GF-D8 (cell line): ENCODE measurements around the gene TINAGL1.

Source experiments
- DNase-seq: peaks from one replicate; lab custom pipeline; 2025; lab: John Stamatoyannopoulos, UW

The TINAGL1 gene

GRCh38 chr1:31576201-31576669 lies at the start of gene TINAGL1:
TSS of gene TINAGL1 (plus strand) at chr1:31576515. CDS start at chr1:31577149, 634 bp downstream.
- no peak for DNase-seq

- DNase-seq, result no peak
Measured at GRCh38 chr1:31529999-31530684, 46.2 kb upstream of the TINAGL1 start.

DNA sequence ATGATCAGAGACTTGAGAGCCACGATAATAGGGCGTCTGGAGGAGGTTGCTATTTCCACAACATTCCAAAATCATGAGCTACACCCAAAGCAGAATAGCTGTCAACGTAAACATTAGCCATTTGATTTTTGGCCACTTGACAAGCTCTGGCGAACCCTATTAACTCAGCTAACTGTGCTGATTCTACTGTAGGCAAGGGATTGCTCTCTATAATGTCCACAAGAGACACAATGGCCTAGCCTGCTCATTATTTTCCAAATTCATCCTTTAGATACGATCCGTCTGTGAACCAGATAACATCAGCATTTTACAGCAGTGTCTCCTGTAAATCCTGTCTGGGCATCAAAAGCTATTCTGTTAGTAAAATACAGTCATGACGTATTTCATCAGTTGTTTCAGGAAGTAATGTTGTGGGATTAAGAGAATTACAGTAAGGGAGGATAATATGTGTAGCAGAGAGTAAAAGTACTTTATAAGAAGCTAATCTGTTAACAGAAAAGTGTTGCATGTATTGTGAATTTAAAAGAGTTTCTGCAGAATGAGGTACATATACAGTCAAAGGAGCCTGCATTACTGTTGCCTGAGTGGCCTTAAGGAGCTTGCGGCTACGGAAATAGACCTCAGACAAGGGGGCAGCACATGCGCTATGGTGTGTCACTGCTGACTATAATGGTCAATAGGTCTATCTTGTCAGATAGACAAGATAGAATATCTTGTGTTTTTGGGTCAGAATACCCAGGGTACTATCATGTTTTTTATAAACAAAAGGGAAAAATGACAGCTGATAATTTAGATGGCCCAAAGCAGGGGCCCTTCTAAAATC lies 44.9 kb upstream of the TINAGL1 start:
- no peak for DNase-seq

DNA sequence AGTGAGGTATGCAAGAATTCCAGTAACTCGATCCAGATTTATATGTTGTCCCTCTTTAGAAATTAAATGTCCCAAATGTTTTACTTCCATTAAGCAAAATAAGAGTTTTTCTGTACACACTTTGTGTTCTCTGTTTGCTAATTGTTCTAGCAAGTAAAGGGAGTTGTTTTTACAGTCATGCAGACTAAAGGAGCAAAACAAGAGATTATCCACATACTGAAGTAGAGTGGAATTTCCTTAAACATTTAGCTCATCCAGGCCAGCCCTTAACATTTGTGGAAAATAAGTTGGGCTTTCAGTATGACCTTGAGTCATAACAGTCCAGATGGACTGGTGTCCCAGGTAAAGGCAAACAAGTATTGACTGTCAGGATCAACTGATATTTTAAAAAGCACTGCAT lies 44.1 kb upstream of the TINAGL1 start:
- no peak for DNase-seq

DNA sequence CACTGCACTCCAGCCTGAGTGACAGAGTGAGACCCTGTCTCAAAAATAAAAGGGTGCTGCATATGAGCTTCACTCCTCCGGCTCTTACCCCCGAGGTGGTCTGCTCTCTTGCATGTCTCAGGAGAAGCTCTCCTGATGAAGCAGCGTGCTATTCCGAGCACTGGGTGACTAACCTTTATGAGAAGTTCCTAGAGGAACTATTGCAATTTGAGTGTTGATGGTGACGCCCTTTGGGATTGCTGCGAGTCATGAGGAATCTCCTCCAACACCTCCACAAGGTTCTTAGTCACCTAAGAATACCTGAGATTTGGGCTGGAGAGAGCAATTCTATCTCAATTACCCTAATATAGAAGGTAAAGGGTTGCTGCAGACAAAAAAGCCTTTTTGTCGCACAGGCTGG lies 40.8 kb upstream of the TINAGL1 start:
- DNase-seq, result no peak

DNA sequence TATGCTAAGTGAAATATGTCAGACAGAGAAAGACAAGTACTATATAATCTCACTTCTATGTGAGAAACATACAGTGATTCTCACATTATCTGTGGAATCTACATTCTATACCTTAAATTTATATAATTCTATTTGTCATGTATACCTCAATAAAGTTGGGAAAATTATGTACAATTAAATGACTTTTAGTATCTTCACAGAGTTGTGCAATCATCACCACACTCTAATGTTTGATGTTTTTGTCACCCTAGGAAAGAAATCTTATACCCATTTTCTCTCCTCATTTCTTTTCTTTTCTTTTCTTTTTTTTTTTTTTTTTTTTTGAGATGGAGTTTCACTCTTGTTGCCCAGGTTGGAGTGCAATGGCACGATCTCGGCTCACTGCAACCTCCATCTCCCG lies 37.0 kb upstream of the TINAGL1 start:
- no peak for DNase-seq

DNA sequence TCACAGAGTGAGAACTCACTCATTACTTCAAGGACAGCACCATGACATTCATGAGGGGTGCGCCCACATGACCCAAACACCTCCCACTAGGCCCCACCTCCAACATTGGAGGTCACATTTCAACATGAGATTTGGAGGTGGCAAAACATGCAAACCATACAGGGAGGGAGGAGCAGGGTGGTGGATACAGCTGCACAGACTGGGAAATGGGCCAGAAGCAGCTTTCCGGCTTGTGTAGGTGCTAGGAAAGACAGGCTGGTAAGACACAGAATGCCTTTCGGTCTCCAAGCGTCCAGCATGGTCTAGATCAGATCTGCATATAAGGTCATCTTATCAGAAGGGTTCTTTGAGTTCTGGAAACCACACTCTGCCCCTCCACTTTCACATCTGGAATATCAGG lies 35.1 kb upstream of the TINAGL1 start:
- DNase-seq, result no peak

- no peak for DNase-seq
Measured at GRCh38 chr1:31545927-31546540, 30.3 kb upstream of the TINAGL1 start.

DNA sequence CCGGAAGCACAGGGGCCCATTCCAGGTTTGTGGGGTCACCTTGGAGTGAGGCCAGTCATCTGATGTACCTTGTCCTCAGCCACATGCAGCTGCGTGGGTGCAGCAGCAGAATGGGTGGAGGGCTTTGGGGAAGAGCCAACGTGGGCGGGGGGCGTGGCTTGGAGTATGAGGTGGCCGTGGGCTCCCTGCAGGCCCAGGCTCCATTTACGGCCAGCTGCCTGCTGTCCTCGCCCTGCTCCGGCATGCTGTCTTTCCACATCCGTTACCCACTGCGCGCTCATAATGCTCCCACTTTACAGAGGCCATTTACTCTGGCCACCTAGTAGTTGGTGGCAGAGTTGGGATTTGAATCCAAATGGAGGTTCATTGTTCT lies 27.8 kb upstream of the TINAGL1 start:
- DNase-seq, result no peak

DNA sequence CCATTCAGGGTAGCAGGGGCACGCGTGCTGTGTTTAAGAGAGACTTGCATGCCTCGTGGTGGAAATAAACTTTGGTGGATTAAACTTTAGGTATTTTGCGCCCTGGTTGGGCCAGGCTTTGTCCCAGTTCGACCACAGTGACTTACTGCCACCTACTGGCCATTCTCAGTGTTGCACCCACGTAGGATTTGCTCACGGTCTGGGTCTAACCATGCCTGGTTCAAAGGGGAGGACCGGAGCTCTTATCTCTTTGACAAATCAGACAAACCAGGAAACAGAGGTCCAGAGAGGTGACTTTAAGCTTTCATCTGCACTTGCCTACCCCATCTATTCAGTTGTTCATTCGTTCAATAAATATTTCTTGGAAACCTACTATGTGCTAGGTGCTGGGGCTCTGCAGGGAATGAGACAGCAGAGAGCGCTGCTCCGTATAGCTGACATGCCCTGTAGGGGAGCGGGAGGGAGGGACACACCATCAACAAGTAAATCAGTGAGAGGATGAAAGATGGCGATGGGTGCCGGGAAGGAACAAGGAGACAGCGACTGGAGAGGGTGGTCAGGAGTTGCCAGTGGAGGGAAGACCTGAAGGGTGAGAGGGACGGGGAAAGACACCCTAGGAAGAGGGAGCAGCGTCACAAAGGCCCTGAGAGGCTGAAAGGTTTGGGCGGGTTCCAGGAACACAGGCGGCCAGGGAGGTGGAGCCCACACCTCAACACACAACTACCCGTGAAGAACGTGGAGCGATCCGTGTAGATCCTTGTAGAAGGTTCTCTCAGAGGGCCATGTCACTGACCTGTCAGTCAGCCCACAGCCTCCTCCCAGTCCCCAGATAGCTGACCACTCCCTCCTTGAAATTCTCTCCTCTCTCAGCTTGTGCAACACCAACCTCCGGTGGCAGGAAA lies 27.2 kb upstream of the TINAGL1 start:
- peak; percentile 63 for DNase-seq

DNA sequence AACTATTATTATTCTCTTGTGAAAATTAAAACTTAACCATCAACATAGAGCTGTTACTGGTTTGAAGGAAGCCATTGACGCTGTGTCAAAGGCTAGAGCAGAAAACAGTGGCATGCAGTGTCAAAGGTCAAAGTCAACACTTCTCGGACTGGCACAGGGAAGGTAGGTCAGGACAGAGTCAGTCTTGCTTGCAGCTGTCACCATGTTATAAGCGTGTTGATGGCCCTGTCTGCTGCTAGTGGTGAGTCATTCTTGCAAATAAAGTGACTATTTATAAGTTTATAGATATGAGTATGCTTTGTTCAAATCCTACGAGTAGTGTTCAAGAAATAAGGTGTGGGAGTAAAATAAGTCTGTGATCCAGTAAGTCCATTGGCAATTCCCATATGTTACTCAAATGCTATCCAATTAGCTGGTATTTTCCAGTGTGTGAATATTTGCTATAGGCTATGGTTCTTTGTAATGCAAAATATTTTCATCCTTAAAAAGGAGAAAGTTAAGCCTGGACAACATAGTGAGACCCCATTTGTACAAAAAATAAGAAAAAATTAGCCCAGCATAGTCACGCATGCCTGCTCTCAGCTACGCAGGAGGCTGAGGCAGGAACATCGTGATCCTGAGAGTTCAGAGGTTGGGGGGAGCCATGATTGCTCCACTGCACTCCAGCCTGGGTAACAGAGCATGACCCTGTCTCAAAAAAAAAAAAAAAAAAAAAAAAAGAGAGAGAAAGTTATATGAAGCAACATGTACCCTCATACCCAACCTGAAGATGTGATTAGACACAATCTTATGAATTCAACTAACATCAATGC lies 26.3 kb upstream of the TINAGL1 start:
- no peak for DNase-seq

GRCh38 chr1:31551208-31551607 lies 25.1 kb upstream of the TINAGL1 start:
- no peak for DNase-seq

GRCh38 chr1:31552489-31552888 lies 23.8 kb upstream of the TINAGL1 start:
- DNase-seq, result no peak

- no peak for DNase-seq
Measured at GRCh38 chr1:31556481-31557006, 19.8 kb upstream of the TINAGL1 start.

DNA sequence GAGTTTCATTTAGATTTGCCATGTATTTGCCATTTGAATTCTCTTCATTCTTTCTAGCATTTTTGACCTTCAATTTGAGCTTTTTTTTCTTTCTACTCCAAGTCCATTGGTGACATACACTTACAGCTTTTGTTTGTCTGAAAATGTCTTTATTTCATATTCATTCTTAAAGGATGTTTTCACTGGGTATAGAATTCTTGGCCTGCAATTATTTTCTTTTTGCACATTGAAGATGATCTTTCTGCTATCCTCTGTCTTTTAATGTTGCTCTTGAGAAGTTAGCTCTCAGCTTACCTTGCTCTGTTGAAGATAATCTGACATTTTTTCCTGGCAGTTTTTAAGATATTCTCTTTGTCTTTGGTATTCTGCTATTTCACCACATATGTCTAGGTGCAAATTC lies 16.6 kb upstream of the TINAGL1 start:
- DNase-seq, result no peak

GRCh38 chr1:31560394-31560793 lies 15.9 kb upstream of the TINAGL1 start:
- DNase-seq, result no peak

DNA sequence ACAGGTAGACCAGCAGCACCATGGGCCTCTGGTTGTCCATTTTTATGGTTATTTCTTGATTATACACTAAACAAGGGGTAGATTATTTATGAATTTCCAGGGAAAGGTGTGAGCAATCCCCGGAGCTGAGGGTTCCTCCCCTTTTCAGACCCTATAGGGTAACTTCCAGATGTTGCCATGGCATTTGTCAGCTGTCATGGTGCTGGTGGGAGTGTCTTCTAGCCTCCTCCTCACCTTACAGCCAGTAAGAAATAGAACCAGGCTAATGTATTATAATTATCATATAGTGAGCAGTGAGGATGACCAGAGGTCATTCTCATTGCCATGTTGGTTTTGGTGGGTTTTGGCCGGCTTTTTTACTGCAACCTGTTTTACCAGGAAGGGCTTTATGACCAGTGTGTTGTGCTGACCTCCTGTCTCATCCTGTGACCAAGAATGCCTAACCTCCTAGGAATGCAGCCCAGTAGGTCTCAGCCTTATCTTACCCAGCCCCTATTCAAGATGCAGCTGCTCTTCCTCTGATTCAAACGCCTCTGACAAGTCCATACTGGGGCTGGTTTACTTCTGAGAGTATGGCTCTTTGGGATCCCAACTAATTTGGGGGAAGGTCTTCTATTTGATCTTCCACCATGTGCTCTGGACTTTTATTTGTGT lies 13.5 kb upstream of the TINAGL1 start:
- DNase-seq, result no peak

GRCh38 chr1:31564606-31564989 lies 11.7 kb upstream of the TINAGL1 start:
- DNase-seq, result no peak

- no peak for DNase-seq
Measured at GRCh38 chr1:31567956-31568570, 8.3 kb upstream of the TINAGL1 start.
